ENCODE data around the gene FRMPD1. TPM values are rescaled to one million over a fixed set of nuclear protein-coding genes. Genes with fewer than 3 reads are reported as not detected.

Gene FRMPD1
- total RNA-seq, 2 donors from 2014 or later, result 0.31 to 0.82 TPM

GRCh38 chr9:37609735-37610397, 40.9 kb upstream of the FRMPD1 start:
- H3K4me1 ChIP-seq, result no peaks in the 10 kb centered on the region
- DNase-seq (ENCODE audit: low spot score), result no peak

DNA sequence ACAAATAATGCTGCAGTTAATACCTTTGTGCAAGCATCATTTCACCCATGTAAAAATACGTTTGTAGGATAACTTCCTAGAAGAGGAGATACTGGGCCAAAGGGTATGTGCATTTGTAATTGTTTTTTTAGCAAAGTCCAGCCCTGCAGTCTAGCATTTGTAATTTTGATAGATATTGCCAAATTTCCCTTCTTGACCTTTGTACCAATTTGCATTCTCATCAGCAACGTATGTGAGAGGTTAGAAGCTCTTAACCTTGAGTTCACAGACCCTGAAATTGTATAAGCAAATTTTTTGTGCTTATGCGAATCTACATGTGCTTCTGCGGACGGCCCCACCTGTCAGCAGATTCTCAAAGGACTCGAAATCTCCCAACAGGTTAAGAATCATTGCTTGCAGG, 39.7 kb upstream of the FRMPD1 start:
- Histone ChIP-seq H3K4me1 (no peaks in the 10 kb centered on the region), H3K36me3 (no peaks in the 10 kb centered on the region), H3K9me3 (no peaks in the 10 kb centered on the region), H3K27me3 (no peaks in the 10 kb centered on the region), H3K4me3 (no peak overlapping the region), H3K27ac (no peak overlapping the region)
- no peak for DNase-seq (ENCODE audit: low spot score)
- TF ChIP-seq CTCF (IDR thresholded peaks at IDR 0.05), result no peak

More at GRCh38 chr9:37609735-37610397, 40.9 kb upstream of the FRMPD1 start:
- H3K9me3 ChIP-seq, result no peaks in the 10 kb centered on the region
- no peak overlapping the region for H3K4me3 ChIP-seq
- TF ChIP-seq CTCF (IDR thresholded peaks at IDR 0.05), result no peak
- H3K36me3 ChIP-seq, result no peaks in the 10 kb centered on the region
- H3K27ac ChIP-seq, result no peak overlapping the region
- no peaks in the 10 kb centered on the region for H3K27me3 ChIP-seq

DNA sequence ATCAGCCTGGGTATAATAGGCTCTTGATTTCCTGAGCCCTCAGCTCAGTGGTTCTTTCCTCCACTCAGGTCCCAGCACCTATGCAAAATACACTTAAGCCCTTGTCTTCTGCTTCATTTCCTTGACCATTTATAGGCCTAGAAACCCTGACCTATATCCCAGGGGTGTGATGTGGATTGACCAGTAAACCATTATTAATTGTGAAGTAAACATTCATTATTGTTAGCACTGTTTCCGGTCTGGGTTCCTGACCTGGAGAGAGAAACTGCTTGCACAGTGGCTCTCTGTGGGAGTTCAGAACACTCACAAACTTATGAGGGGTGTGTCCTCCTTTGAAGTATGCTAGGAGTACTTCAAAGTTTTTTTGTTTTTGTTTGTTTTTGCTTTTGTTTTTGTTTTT, 38.8 kb upstream of the FRMPD1 start:
- Histone ChIP-seq H3K27me3 (no peaks in the 10 kb centered on the region), H3K36me3 (no peaks in the 10 kb centered on the region)
- no peak for TF ChIP-seq CTCF (IDR thresholded peaks at IDR 0.05)

GRCh38 chr9:37617161-37617560, 33.6 kb upstream of the FRMPD1 start:
- Histone ChIP-seq H3K9me3 (no peaks in the 10 kb centered on the region), H3K4me1 (no peaks in the 10 kb centered on the region), H3K4me3 (no peak overlapping the region), H3K27ac (no peak overlapping the region), H3K36me3 (no peaks in the 10 kb centered on the region), H3K27me3 (no peaks in the 10 kb centered on the region)
- TF ChIP-seq CTCF (IDR thresholded peaks at IDR 0.05), result no peak
- no peak for DNase-seq (ENCODE audit: low spot score)

More for the DNA sequence above, 38.8 kb upstream of the FRMPD1 start:
- no peak overlapping the region for H3K4me3 ChIP-seq
- H3K27ac ChIP-seq, result no peak overlapping the region
- no peak for DNase-seq (ENCODE audit: low spot score)
- H3K4me1 ChIP-seq, result no peaks in the 10 kb centered on the region
- H3K9me3 ChIP-seq, result no peaks in the 10 kb centered on the region

GRCh38 chr9:37617832-37618231, 32.9 kb upstream of the FRMPD1 start:
- TF ChIP-seq CTCF (IDR thresholded peaks at IDR 0.05), result no peak

DNA sequence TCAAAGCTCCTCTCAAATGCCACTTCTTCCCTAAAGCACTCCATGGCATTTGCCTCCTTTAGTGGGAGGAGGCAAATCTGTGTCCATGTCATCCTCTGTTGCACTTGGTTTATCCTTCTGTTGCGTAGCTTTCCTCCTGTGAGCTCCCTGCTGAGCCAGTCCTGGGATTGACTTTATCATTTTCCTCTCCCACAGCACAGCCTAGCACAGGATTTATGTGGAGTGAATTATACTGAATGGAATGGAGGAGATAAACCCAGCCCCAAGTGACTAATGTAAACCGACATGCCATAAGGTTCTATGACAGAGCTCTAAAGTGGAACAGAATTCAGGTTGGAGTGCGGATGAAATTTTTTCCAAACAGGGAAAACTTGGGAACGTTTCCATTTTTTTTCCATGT, 31.9 kb upstream of the FRMPD1 start:
- no peak overlapping the region for H3K4me3 ChIP-seq

More at GRCh38 chr9:37617832-37618231, 32.9 kb upstream of the FRMPD1 start:
- Histone ChIP-seq H3K9me3 (no peaks in the 10 kb centered on the region), H3K4me3 (no peak overlapping the region), H3K36me3 (no peaks in the 10 kb centered on the region), H3K27ac (no peak overlapping the region), H3K4me1 (no peaks in the 10 kb centered on the region), H3K27me3 (no peaks in the 10 kb centered on the region)
- DNase-seq (ENCODE audit: low spot score), result no peak

More for the DNA sequence above, 31.9 kb upstream of the FRMPD1 start:
- Histone ChIP-seq H3K27me3 (no peaks in the 10 kb centered on the region), H3K36me3 (no peaks in the 10 kb centered on the region), H3K27ac (no peak overlapping the region), H3K4me1 (no peaks in the 10 kb centered on the region), H3K9me3 (no peaks in the 10 kb centered on the region)
- no peak for DNase-seq (ENCODE audit: low spot score)
- TF ChIP-seq CTCF (IDR thresholded peaks at IDR 0.05), result no peak
